Upper lobe of left lung (tissue), 4 donors: Measurements from ENCODE around the gene NEUROG1.

Experiments used
- POLR2AphosphoS5 ChIP-seq, 2 donors: sonication (generic); formaldehyde crosslinking; IDR thresholded peaks; one replicate each; pipeline ENCODE4 v1.5.1; 2017; ENCODE audit warnings: antibody characterized with exemption in 2 of 2
- TF ChIP-seq, protein P1 (sequence below), 6 experiments: fragments of 450-650 bp in 4 of 6; fragments of 200-600 bp in 2 of 6; sonication (generic) in 2 of 6; IDR thresholded peaks; one replicate each; pipeline ENCODE4 v1.5.1; 2016 to 2019; ENCODE audit warnings: antibody characterized with exemption in 6 of 6

GRCh38 chr5:135509995-135510394 lies 25.8 kb downstream of the NEUROG1 start:
- no peak for TF ChIP-seq POLR2AphosphoS5 (IDR thresholded peaks at IDR 0.05)
- TF ChIP-seq, protein P1, sequence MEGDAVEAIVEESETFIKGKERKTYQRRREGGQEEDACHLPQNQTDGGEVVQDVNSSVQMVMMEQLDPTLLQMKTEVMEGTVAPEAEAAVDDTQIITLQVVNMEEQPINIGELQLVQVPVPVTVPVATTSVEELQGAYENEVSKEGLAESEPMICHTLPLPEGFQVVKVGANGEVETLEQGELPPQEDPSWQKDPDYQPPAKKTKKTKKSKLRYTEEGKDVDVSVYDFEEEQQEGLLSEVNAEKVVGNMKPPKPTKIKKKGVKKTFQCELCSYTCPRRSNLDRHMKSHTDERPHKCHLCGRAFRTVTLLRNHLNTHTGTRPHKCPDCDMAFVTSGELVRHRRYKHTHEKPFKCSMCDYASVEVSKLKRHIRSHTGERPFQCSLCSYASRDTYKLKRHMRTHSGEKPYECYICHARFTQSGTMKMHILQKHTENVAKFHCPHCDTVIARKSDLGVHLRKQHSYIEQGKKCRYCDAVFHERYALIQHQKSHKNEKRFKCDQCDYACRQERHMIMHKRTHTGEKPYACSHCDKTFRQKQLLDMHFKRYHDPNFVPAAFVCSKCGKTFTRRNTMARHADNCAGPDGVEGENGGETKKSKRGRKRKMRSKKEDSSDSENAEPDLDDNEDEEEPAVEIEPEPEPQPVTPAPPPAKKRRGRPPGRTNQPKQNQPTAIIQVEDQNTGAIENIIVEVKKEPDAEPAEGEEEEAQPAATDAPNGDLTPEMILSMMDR (IDR thresholded peaks at IDR 0.05) = no peak
